Stimulated activated CD4-positive, alpha-beta T cell treated with anti-CD3 and anti-CD28 coated beads, Interleukin-4, amount 100 ng/mL, for 48 hours (primary cell): ENCODE results near the gene AGAP6.
"Not testable (repeated sequence)": the region's sequence is repeated elsewhere in the genome, so short reads cannot be mapped to it uniquely, and the experiment has no call there.

Experiments used
- DNase-seq, 2 donors: peaks; one replicate each; pipeline ENCODE4 v3.0.0-alpha.2; 2020; ENCODE audit warnings: low read depth in 2 of 2

The AGAP6 gene

GRCh38 chr10:49988376-49988775 lies at the start of gene AGAP6:
AGAP6 (plus strand) TSS chr10:49988406; CDS start chr10:49988716, 310 bp downstream.
- not testable (repeated sequence) for DNase-seq

GRCh38 chr10:49941447-49942338 lies 46.5 kb upstream of the AGAP6 start, which contains the start of the genes PARG and TIMM23B:
PARG (minus strand) TSS chr10:49942027; CDS start chr10:49941725, 302 bp downstream.
TIMM23B (plus strand) TSS chr10:49942053; CDS start chr10:49942195, 142 bp downstream.
- peak; percentile 58 to 72 for DNase-seq

GRCh38 chr10:49942339-49942705 lies 45.9 kb upstream of the AGAP6 start:
- not testable (repeated sequence) for DNase-seq

DNA sequence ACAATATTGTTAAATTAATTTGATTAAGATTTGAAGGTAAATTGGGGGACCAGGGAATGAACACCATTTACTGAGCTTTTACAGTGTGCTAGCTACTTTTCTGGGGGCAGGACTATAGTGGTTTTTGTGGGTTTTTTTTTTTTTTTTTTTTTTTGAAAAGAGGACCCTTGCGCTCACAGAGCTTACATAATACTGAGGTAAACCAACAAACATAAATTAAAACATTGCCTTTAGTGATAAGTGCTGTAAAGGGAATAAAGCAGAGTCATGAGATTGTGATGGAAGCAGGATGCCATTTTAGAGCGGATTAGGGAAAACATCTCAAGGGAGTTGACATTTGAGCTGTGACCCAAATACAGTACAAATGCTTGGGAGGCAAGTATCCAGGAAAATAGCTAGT lies 44.6 kb upstream of the AGAP6 start:
- not testable (repeated sequence) for DNase-seq

DNA sequence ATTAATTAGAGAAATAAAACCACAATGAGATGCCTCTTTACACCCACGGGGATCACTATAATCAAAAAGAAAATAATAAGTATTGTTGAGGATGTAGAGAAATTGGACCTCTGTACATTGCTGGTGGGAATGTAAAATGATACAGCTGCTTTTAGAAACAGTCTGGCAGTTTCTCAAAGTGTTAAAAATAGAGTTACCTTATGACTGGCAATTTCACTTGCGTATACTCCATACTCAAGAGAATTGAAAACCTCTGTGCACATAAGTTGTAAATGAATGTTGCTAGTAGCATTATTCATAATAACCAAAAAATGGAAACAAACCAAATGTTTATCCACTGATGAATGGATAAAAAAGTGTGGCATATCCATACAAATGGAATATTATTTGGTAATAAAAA lies 40.1 kb upstream of the AGAP6 start:
- not testable (repeated sequence) for DNase-seq

DNA sequence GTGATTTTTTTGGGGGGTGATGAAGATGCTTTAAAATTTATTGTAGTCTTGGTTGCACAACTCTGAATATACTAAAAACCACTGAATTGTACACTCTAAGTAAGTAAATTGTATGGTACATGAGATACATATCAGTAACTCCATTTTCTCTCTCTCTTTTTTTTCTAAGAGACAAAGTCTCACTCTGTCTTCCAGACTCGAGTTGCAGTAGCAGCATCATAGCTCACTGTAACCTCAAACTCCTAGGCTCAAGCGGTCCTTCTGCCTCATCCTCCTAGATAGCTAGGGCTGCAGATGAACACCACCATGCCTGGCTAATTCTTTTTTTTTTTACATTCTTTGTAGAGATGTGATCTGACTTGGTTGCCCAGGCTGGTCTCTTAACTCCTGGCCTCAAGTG lies 39.5 kb upstream of the AGAP6 start:
- DNase-seq, result not testable (repeated sequence)

DNA sequence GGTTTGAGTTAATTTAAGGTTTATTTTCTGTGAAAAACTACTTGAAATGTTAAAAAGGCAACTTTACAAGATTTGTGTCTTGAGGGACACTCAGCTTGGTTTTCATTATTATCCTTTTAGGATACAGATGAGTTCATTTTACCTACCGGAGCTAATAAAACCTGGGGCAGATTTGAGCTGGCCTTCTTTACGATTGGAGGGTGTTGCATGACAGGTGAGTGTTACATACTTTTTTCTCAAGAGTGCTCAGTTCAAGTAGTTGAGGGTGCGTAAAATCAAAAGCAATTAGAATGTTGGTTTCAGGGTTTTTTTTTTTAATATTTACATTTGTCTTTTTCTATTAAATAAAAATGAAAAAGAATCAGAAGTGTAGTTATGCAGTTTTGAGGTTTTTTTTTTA lies 36.2 kb upstream of the AGAP6 start:
- not testable (repeated sequence) for DNase-seq

DNA sequence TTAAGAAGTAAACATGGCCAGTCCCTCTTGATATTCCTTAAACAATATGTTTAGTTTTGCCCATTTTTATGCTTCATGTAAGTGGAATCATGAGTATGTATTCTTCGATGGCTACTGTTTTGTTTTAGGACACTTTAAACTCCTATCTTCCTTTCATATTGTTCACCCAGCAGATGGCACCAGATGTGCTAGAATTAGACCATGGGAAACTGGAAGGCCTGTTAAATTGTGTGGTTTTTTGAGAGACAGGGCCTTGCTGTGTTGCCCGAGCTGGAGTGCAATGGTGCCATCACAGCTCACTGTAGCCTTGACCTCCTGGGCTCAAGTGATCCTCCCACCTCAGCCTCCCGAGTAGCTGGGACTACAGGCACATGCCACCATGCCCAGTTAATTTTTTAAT lies 35.1 kb upstream of the AGAP6 start:
- not testable (repeated sequence) for DNase-seq

- not testable (repeated sequence) for DNase-seq
Measured at GRCh38 chr10:49970331-49970857, 17.8 kb upstream of the AGAP6 start.

GRCh38 chr10:49971466-49971865 lies 16.7 kb upstream of the AGAP6 start:
- not testable (repeated sequence) for DNase-seq

DNA sequence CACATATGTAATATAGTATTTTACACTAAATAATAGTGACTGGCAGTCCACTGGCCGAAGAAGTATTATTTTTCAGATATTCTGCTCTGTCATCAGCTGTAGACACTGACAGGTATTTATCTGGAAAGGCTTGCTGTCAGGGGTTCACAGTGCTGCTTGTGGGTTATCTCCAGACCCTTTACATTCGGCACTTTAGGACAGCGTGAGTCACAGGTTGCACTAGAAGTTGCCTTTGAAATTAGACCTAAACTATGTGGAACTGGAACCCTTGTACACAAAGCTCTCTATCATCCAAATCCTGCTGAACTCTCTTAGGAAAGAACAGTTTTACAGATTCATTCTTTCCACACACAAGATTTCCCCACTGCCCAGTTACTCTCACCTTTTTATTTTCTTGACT lies 16.1 kb upstream of the AGAP6 start:
- not testable (repeated sequence) for DNase-seq

DNA sequence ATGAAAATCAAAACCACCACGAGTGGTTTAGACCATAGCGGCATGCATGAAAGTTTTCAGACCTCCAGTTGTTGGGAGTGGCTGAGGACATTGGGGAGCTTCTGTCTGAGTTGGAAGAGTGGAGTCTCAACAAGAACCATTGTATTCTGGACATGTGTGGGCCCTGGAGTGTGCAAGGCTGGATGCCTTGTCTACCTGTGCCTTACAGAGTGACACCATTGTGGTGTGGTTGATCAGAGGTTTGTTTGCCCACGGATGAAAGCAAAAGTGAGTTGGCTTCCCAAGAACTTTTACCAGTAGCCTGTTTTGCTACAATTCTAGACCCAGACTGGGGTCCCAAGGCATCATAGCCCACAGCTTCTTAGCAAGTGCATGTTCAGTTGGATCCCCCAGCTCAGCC lies 10.4 kb upstream of the AGAP6 start:
- not testable (repeated sequence) for DNase-seq

- DNase-seq, result not testable (repeated sequence)
Measured at GRCh38 chr10:49987207-49987606, 999 bp upstream of the AGAP6 start.

GRCh38 chr10:49995321-49995720 lies 7.1 kb downstream of the AGAP6 start:
- not testable (repeated sequence) for DNase-seq

DNA sequence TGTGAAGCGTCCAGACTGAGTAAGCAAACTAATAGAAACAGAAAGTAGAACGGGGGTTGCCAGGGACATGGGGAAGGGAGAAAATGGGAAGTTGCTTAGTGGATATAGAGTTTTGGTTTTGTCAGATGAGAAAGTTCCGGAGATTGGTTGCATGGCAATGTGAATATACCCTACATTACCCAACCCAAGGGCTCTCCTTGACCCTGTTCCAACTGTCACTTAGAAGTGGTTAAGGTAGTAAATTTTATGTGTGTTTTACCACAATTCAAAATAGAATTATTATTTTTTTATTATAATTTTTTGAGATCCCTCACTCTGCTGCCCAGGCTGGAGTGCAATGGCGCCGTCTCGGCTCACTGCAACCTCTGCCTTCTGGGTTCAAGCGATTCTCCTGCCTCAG lies 25.8 kb downstream of the AGAP6 start:
- not testable (repeated sequence) for DNase-seq

- not testable (repeated sequence) for DNase-seq
Measured at GRCh38 chr10:50015596-50016220, 27.5 kb downstream of the AGAP6 start.

DNA sequence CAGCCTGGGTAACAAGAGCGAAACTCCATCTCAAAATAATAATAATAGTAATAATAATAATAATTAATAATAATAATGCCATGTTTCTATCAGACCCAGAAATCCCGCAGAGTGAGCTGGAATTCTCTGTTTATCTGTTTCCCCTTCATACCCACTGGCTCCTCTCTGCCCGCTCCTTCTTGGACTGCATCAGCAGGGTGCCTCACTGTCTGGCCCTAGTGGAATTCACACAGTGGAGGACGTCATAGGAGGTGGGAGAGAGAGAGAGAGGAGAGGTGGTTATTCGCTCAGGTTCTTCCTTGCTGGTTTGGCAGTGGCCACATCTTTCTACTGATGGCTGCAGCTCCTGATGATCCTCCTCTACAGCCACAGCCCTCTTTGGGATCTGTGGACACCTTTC lies 28.7 kb downstream of the AGAP6 start:
- not testable (repeated sequence) for DNase-seq

DNA sequence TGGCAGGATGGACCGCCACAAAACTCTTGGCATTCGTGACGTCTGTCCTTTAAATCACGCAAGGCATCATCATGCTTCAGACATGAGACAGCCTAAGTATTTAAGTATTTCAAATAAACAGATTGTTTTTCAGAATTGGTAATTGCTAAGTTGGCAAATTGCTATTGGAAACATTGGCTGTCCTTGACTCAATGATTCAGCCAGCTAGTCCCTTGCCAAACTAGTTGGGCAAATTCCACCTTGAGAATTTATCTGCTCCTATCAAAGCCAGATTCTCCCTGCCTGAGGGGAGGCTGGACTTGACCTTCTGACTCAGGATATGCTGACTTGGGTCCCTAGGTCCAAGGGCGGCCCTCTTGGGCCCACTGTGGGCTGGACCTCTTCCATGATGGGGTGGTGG lies 29.4 kb downstream of the AGAP6 start:
- DNase-seq, result not testable (repeated sequence)

- DNase-seq, result not testable (repeated sequence)
Measured at GRCh38 chr10:50019279-50019678, 31.1 kb downstream of the AGAP6 start.

DNA sequence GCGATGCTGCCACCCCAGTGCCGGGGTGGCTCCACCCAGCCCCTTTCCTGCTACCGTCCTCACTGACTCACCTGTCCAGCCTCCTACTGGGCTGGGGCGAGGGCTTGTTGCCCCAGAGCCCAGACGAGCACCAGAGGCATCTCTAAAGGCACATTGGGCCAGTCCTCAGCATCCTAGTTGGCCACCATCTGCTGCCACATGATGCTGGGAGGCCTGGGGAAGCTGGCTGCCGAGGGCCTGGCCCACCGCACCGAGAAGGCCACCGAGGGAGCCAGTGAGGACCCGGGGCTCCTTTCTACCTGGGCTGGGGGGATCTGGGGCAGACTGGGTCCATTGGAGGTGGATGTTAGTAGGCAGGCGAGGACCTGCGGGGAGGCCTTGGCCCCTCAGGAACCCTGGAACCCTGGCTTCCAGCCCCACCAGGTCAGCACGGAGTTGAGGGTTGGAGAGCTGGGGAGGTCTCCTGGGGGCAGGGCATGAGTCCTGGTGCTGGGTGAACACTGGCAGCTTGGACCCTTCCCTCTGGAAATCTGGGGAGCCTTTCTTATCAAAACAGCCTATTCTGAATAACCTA lies 32.3 kb downstream of the AGAP6 start:
- DNase-seq, result not testable (repeated sequence)

DNA sequence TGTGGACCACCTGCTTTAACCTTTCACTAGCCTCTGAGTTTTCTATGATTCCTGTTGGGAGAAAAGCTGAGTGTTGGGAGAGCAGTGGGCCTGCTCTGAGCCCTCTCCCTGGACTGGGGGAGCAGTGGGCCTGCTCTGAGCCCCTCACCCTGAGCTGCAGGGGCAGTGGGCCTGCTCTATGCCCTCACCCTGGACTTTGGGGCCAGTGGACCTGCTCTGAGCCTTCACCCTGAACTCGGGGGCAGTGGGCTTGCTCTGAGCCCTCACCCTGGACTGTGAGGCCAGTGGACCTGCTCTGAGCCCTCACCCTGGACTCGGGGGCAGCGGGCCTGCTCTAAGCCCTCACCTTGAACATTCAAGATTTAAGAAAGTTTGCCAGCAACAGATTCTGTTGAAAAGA lies 33.4 kb downstream of the AGAP6 start:
- no peak for DNase-seq
